ENCODE results near the gene TYRP1. TPM values are rescaled to one million over a fixed set of nuclear protein-coding genes. Genes with fewer than 3 reads are reported as not detected.
A peak's percentile ranks its signal among the peaks of the same experiment; 100 is the strongest.

The TYRP1 gene
- total RNA-seq, 1 donor from 2014 or later, result 0.85 TPM

DNA sequence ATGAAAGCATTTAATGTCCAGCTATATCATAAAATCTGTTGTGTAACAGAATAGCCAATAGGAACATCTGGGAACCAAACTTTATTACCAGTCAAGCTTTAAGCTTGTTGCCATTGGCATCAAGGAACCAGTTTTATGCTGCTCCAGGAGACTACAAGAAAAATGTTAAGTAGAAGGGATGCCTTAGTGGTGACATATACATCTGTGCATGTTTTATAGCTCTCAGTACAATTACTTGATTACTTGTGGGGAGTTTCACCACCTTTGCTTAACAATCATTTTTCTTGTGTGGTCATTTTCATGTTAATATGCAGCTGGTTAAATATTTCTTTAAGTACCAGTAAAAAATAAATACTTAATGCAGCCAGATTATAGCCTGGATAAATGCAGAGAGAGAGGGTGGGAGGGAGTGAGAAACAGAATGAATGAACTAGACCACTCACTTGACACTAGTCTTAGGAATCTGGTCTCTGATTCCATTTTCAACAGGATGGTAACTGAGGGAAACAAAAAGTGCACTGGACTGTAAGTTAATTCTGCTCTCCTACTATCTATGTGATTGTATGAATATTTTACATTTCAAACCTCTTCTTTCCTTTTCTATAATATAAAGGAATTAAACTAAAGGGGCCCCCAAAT lies 45.9 kb downstream of the TYRP1 start:
- no peak for DNase-seq

DNA sequence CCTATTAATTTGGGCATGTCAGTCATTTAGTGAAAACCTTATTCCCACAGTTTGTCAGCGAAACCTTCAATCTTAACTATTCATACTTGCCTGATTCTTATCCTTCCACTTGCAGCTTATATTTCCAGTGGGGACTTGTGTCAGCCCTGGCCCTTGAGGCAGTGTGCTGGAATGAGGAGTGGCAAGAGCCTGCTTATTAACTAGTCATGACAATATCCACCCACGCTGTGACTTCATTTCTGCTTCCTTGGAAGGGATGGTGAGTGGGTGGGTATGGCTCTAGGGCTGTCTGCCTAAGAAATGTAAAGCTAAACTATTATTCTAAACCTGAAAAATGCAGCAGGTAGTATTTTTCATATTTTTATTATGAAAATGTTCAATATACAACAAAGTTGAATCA lies 47.7 kb downstream of the TYRP1 start:
- no peak for DNase-seq

- DNase-seq, result peak; percentile 60
Measured at GRCh38 chr9:12748016-12748415, 54.8 kb downstream of the TYRP1 start.

DNA sequence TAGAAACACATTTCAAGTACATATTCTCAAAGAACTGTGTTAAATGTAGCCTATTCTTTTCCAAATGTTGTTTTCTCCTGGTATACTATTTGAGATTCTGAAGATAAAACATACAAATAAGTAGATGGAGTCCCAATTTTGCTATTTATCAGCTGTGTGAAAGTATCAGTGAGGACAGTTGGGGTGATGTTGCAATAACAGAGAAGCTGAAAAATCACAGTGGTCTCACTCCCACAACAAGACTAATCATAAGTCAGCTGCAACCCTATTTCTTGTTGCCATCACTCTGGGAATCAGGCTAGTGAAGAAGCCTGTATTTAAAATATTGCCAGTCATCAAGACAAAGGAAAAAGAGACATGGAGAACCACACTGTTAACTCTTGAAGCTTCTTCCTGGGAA lies 55.8 kb downstream of the TYRP1 start:
- DNase-seq, result no peak

DNA sequence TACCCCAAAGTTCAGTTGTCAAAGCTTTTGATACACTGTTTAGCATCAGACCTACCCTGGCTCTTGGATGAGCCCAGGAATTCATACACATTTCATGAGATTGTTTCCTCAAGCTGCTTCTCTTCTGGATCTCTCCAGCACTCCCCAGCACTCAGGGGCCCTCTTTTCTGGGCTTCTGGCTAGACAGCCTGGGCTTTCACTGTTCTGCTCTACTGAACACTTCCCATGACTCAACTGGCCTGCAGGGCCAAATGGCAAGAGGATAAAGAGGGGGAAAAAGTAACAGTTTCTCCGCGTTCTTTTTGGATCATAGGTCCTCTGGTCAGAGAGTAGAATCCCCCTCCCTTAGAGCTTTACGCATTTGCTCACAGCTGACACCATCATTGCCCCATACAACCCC lies 60.7 kb downstream of the TYRP1 start:
- no peak for DNase-seq

DNA sequence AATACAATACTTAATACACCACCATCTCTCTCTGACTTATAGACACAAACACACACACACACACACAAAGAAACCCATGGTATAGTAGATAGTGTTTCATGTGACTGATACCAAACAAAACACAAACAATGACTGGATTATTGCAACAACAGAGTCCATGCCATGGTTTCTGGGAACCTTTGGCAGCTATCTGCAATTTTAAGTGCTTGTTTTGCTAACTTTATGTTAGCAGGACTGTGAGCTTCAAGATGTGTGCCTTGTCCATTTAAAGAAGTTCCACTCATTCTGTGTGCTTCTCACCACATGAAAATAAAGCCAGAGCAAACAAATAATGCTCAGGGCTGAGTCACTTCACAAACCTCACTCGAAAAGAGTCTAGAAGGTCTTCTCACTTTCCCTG lies 66.6 kb downstream of the TYRP1 start:
- no peak for DNase-seq

Other genes starting within 250 kb of the TYRP1 start
- gene LURAP1L, start 81.6 kb downstream of the TYRP1 start, total RNA-seq, result 1.1 and 2.7 TPM in 2 replicates